Fibroblast of lung (primary cell): ENCODE results near the gene MTHFSD. TPM values are rescaled to one million over a fixed set of nuclear protein-coding genes. Genes with fewer than 3 reads are reported as not detected.

Experiments used
- DNase-seq, 2 donors: peaks; one replicate each; pipeline versions ENCODE4 v3.0.0 to v3.0.0-alpha.2; 2010; ENCODE audit warnings: low read depth in 2 of 2
- H2AFZ ChIP-seq: 2 replicates; pipeline ENCODE4 v1.5.1; 2012; ENCODE audit warnings: low read length, control low read depth, inconsistent platforms
- H3K27ac ChIP-seq: 2 replicates; pipeline ENCODE4 v1.5.1; 2011; ENCODE audit warnings: low read length, control low read depth; ENCODE audit not compliant: insufficient read depth
- H3K27me3 ChIP-seq: 2 replicates; pipeline ENCODE4 v1.5.1; 2011; ENCODE audit warnings: mild to moderate bottlenecking, low read length; ENCODE audit not compliant: control insufficient read depth, insufficient read depth
- H3K36me3 ChIP-seq: 2 replicates; pipeline ENCODE4 v1.5.1; 2011; ENCODE audit warnings: low read length; ENCODE audit not compliant: control insufficient read depth, insufficient read depth
- H3K4me1 ChIP-seq: 2 replicates; pipeline ENCODE4 v1.5.1; 2011; ENCODE audit warnings: low read length; ENCODE audit not compliant: control insufficient read depth, insufficient read depth; ENCODE audit errors: extremely low read depth
- H3K4me2 ChIP-seq: 2 replicates; pipeline ENCODE4 v1.5.1; 2011; ENCODE audit warnings: low read length, control low read depth; ENCODE audit not compliant: insufficient read depth; ENCODE audit errors: extremely low read depth
- H3K4me3 ChIP-seq, 4 experiments: fragments of 200-600 bp in 1 of 4; sonication (generic) in 1 of 4; replicated peaks in 1 of 4; 2 replicates each; pipeline ENCODE4 v1.5.1; 2011 to 2016; ENCODE audit warnings: low read length in 4 of 4, low read depth in 3 of 4, mild to moderate bottlenecking in 3 of 4, control low read depth in 2 of 4, inconsistent platforms in 1 of 4, mixed read lengths in 1 of 4; ENCODE audit not compliant: insufficient read depth in 1 of 4; ENCODE audit errors: control extremely low read depth in 1 of 4
- H3K79me2 ChIP-seq: 2 replicates; pipeline ENCODE4 v1.5.1; 2012; ENCODE audit warnings: mild to moderate bottlenecking, low read length, inconsistent platforms; ENCODE audit not compliant: control insufficient read depth, insufficient read depth
- H3K9ac ChIP-seq: 2 replicates; pipeline ENCODE4 v1.5.1; 2011; ENCODE audit warnings: mild to moderate bottlenecking, low read length, control low read depth; ENCODE audit not compliant: insufficient read depth
- H3K9me3 ChIP-seq: 2 replicates; pipeline ENCODE4 v1.5.1; 2012; ENCODE audit warnings: low read depth, low read length; ENCODE audit not compliant: control insufficient read depth, insufficient read depth
- H4K20me1 ChIP-seq: 2 replicates; pipeline ENCODE4 v1.5.1; 2011; ENCODE audit warnings: low read length; ENCODE audit not compliant: control insufficient read depth, insufficient read depth; ENCODE audit errors: extremely low read depth
- EZH2 ChIP-seq: IDR thresholded peaks from 2 replicates; pipeline ENCODE4 v1.5.1; 2012; ENCODE audit warnings: low read length, control low read depth, mild to moderate bottlenecking; ENCODE audit errors: missing control alignments
- polyA plus RNA-seq, 2 donors: library from polyadenylated mRNA; depleted of rRNA in 1 of 2; stranded (reverse) in 1 of 2; unstranded in 1 of 2; fragments of >200 nt; gene quantifications; 2 replicates each; pipeline ENCODE4 v1.2.1, GENCODE V29; 2011 to 2012; ENCODE audit warnings: missing spikeins in 1 of 2
- total RNA-seq: library from RNA; depleted of rRNA; stranded (reverse); fragments of >200 nt; gene quantifications from 2 replicates; pipeline ENCODE4 v1.2.1, GENCODE V29; 2014
- TF ChIP-seq, protein P1 (sequence below), 2 donors: IDR thresholded peaks in 1 of 2; conservative IDR thresholded peaks in 1 of 2; 1 replicate in 1 of 2; 2 replicates in 1 of 2; pipeline ENCODE4 v1.5.1; 2011 to 2012; ENCODE audit warnings: low read length in 2 of 2, control low read depth in 1 of 2, inconsistent platforms in 1 of 2, low read depth in 1 of 2, mild to moderate bottlenecking in 1 of 2

The MTHFSD gene
- total and polyA plus RNA-seq, 2 donors (not counting 1 experiment from before 2014, with no cell fraction given) = 13.1 to 19.3 TPM

- no peaks in the 10 kb centered on the region for H3K27me3 ChIP-seq
- peaks cover 13% of the 10 kb centered on the region for H3K4me1 ChIP-seq
- peak overlapping the region; percentile 68 to 89 (median 81) for H3K4me3 ChIP-seq
- peak overlapping the region; percentile 97 for H3K27ac ChIP-seq
- H3K4me2 ChIP-seq = peak overlapping the region; percentile 100
- peaks cover 83% of the 10 kb centered on the region for H3K79me2 ChIP-seq
- peaks cover 4% of the 10 kb centered on the region for H3K36me3 ChIP-seq
- TF ChIP-seq, protein P1, sequence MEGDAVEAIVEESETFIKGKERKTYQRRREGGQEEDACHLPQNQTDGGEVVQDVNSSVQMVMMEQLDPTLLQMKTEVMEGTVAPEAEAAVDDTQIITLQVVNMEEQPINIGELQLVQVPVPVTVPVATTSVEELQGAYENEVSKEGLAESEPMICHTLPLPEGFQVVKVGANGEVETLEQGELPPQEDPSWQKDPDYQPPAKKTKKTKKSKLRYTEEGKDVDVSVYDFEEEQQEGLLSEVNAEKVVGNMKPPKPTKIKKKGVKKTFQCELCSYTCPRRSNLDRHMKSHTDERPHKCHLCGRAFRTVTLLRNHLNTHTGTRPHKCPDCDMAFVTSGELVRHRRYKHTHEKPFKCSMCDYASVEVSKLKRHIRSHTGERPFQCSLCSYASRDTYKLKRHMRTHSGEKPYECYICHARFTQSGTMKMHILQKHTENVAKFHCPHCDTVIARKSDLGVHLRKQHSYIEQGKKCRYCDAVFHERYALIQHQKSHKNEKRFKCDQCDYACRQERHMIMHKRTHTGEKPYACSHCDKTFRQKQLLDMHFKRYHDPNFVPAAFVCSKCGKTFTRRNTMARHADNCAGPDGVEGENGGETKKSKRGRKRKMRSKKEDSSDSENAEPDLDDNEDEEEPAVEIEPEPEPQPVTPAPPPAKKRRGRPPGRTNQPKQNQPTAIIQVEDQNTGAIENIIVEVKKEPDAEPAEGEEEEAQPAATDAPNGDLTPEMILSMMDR (conservative IDR thresholded peaks at IDR 0.05 in 1 of 2, IDR thresholded peaks at IDR 0.05 in 1 of 2; ENCODE audit: low read depth in 1 of 2, low read length in 2 of 2) = no peak
- no peak for TF ChIP-seq EZH2
- no peaks in the 10 kb centered on the region for H3K9me3 ChIP-seq
- no peaks in the 10 kb centered on the region for H4K20me1 ChIP-seq
- peak overlapping the region; percentile 70 for H3K9ac ChIP-seq
- peak in 1 of 2 donors; percentile 36 for DNase-seq
- H2AFZ ChIP-seq = peak overlapping the region; percentile 35
These were observed 49.7 kb downstream of the MTHFSD start for GRCh38 chr16:86505185-86505898.

DNA sequence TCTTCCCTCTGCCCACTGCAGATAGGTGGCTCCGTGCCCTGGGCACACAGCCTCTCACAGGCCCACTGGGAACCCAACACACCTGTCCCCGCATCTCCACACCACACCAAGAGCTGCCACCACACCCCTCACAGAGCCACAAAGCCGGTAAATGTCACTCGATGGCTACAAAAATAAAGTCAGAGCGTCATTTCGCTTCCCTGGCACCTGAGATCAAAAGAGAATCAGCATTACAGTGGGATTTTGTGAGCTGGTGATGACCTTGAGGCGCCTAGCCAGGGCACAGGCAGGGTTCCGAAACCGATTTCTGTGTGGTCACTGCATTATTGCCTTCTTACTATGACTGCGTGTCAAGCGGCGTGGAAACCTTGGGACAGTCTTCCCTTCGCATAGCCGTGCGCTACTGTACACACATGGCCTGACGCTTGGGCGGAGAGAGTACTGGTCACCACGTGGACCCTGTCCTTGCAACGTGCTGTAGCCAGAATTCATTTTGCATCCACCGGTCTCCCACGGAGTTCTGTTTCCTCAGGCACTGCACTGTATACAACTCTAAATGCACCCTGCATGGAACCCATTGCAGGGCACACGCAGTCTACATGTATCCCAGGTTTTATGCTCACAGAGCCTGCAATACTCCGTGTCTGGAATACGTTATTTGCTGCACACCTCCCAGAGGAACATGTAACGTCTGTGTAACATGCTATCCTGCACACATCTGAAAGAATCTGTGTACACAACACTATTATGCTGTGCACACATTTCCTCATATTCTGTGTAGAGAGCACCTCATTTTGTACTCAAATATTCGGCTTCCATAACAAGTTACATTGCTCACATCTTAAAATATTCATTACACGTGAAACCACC is 50.5 kb downstream of the MTHFSD start:
- no peaks in the 10 kb centered on the region for H3K9me3 ChIP-seq
- TF ChIP-seq, protein P1 (conservative IDR thresholded peaks at IDR 0.05 in 1 of 2, IDR thresholded peaks at IDR 0.05 in 1 of 2; ENCODE audit: low read depth in 1 of 2, low read length in 2 of 2) = no peak
- peaks cover 89% of the 10 kb centered on the region for H3K79me2 ChIP-seq
- peak overlapping the region; percentile 100 for H3K4me2 ChIP-seq
- H3K9ac ChIP-seq = peak overlapping the region; percentile 70
- peaks cover 4% of the 10 kb centered on the region for H3K36me3 ChIP-seq
- peak overlapping the region; percentile 55 to 89 (median 76) for H3K4me3 ChIP-seq
- H2AFZ ChIP-seq = no peak overlapping the region
- peak overlapping the region; percentile 80 for H3K27ac ChIP-seq
- no peaks in the 10 kb centered on the region for H4K20me1 ChIP-seq
- no peaks in the 10 kb centered on the region for H3K27me3 ChIP-seq
- peaks cover 13% of the 10 kb centered on the region for H3K4me1 ChIP-seq
- no peak for DNase-seq

- H3K4me1 ChIP-seq = peaks cover 13% of the 10 kb centered on the region
- peaks cover 4% of the 10 kb centered on the region for H3K36me3 ChIP-seq
- no peaks in the 10 kb centered on the region for H3K27me3 ChIP-seq
- peak overlapping the region; percentile 9 for H3K27ac ChIP-seq
- TF ChIP-seq, protein P1 (conservative IDR thresholded peaks at IDR 0.05 in 1 of 2, IDR thresholded peaks at IDR 0.05 in 1 of 2; ENCODE audit: low read depth in 1 of 2, low read length in 2 of 2) = no peak
- TF ChIP-seq EZH2 = no peak
- peaks cover 90% of the 10 kb centered on the region for H3K79me2 ChIP-seq
- no peak overlapping the region for H2AFZ ChIP-seq
- H3K4me2 ChIP-seq = peak overlapping the region; percentile 21
- no peaks in the 10 kb centered on the region for H3K9me3 ChIP-seq
- peak overlapping the region in 1 of 4 experiments; percentile 29 for H3K4me3 ChIP-seq
- no peaks in the 10 kb centered on the region for H4K20me1 ChIP-seq
- no peak overlapping the region for H3K9ac ChIP-seq
- no peak for DNase-seq
These were observed 51.2 kb downstream of the MTHFSD start for GRCh38 chr16:86503830-86504229.
